Measurements from ENCODE around the gene NCLN.
"Not testable (repeated sequence)": the region's sequence is repeated elsewhere in the genome, so short reads cannot be mapped to it uniquely, and the experiment has no call there.

NCLN gene

GRCh38 chr19:3202346-3202745 lies 16.6 kb downstream of the NCLN start:
- FAIRE-seq: no peak

- FAIRE-seq: not testable (repeated sequence)
These were observed 17.2 kb downstream of the NCLN start for GRCh38 chr19:3202895-3203294.

- FAIRE-seq: no peak
These were observed 18.3 kb downstream of the NCLN start for GRCh38 chr19:3203805-3204645.

- no peak for FAIRE-seq
These were observed 19.0 kb downstream of the NCLN start for GRCh38 chr19:3204646-3205275.

GRCh38 chr19:3206216-3206953 lies 20.7 kb downstream of the NCLN start:
- FAIRE-seq: no peak

GRCh38 chr19:3207461-3208242 lies 21.9 kb downstream of the NCLN start:
- FAIRE-seq: no peak

- no peak for FAIRE-seq
These were observed 22.8 kb downstream of the NCLN start for GRCh38 chr19:3208317-3209207.

GRCh38 chr19:3210347-3211017 lies 24.8 kb downstream of the NCLN start:
- no peak for FAIRE-seq

GRCh38 chr19:3211191-3211590 lies 25.5 kb downstream of the NCLN start:
- no peak for FAIRE-seq

- no peak for FAIRE-seq
These were observed 27.4 kb downstream of the NCLN start for GRCh38 chr19:3213159-3213558.

GRCh38 chr19:3216874-3217273 lies 31.1 kb downstream of the NCLN start:
- FAIRE-seq: no peak

GRCh38 chr19:3220576-3220975 lies 34.8 kb downstream of the NCLN start:
- no peak for FAIRE-seq

GRCh38 chr19:3221576-3221975 lies 35.8 kb downstream of the NCLN start:
- not testable (repeated sequence) for FAIRE-seq

GRCh38 chr19:3222709-3223108 lies 37.0 kb downstream of the NCLN start:
- no peak for FAIRE-seq

GRCh38 chr19:3224346-3225168 lies 38.8 kb downstream of the NCLN start, which contains the start of gene CELF5:
Gene CELF5, plus strand, starts transcription at chr19:3224661. Its CDS starts 79 bp downstream, at chr19:3224740.
- FAIRE-seq: no peak

GRCh38 chr19:3225169-3225485 lies 39.4 kb downstream of the NCLN start:
- no peak for FAIRE-seq

- no peak for FAIRE-seq
These were observed 40.0 kb downstream of the NCLN start for GRCh38 chr19:3225677-3226093.

GRCh38 chr19:3227054-3227626 lies 41.4 kb downstream of the NCLN start:
- FAIRE-seq: no peak

GRCh38 chr19:3229346-3229743 lies 43.6 kb downstream of the NCLN start:
- no peak for FAIRE-seq
